WTC11 (cell line): ENCODE measurements around the gene PSMD12.

Source experiments
- CREB1 ChIP-seq: sonication (generic); formaldehyde crosslinking; IDR thresholded peaks from 2 replicates; pipeline ENCODE4 v1.8.0; 2023; ENCODE audit warnings: mild to moderate bottlenecking, missing genetic modification reagents
- FOXJ3 ChIP-seq: sonication (generic); formaldehyde crosslinking; IDR thresholded peaks from 2 replicates; pipeline ENCODE4 v1.9.0; 2021; ENCODE audit warnings: missing genetic modification reagents, mild to moderate bottlenecking, borderline replicate concordance
- RELA ChIP-seq: sonication (generic); formaldehyde crosslinking; IDR thresholded peaks from 2 replicates; pipeline ENCODE4 v1.8.1; 2022; ENCODE audit warnings: missing genetic modification reagents, mild to moderate bottlenecking, borderline replicate concordance
- TF ChIP-seq, protein P1 (sequence below): fragments of 200-600 bp; IDR thresholded peaks from 2 replicates; pipeline ENCODE4 v1.8.0; 2022; ENCODE audit warnings: antibody characterized with exemption
- TF ChIP-seq, protein P2 (sequence below): fragments of 250-450 bp; sonication (Bioruptor Pico); conservative IDR thresholded peaks from 2 replicates; pipeline ENCODE4 v1.9.0; 2021; ENCODE audit warnings: mild to moderate bottlenecking
- TF ChIP-seq, protein P3 (sequence below): sonication (generic); formaldehyde crosslinking; conservative IDR thresholded peaks from 2 replicates; pipeline ENCODE4 v1.8.1; 2023; ENCODE audit warnings: mild to moderate bottlenecking, low read depth, missing genetic modification reagents, moderate library complexity
- TF ChIP-seq, protein P4 (sequence below): sonication (generic); formaldehyde crosslinking; IDR thresholded peaks from 2 replicates; pipeline ENCODE4 v1.8.0; 2022; ENCODE audit warnings: mild to moderate bottlenecking, missing genetic modification reagents
- TF ChIP-seq, protein P5 (sequence below): sonication (generic); formaldehyde crosslinking; conservative IDR thresholded peaks from 2 replicates; pipeline ENCODE4 v1.8.1; 2022; ENCODE audit warnings: mild to moderate bottlenecking, missing genetic modification reagents

DNA sequence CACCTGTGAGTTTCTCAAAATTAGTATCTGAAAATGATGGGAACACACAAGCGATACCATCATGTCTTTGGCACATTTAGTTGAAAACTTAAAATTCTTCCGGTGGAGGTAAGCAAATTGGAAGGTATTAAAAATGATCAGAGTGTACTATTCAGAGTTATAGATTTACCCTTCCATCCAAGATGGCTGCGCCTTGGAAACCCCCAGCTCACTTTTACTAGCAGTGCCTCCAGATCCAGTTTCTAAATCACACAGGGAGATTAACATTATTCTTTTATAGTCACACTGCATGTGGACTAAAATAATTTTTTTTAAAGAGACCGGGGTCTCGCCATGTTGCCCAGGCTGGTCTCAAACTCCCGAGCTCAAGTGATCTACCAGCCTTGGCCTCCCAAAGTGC is 25.7 kb upstream of the PSMD12 start:
- TF ChIP-seq, protein P1, sequence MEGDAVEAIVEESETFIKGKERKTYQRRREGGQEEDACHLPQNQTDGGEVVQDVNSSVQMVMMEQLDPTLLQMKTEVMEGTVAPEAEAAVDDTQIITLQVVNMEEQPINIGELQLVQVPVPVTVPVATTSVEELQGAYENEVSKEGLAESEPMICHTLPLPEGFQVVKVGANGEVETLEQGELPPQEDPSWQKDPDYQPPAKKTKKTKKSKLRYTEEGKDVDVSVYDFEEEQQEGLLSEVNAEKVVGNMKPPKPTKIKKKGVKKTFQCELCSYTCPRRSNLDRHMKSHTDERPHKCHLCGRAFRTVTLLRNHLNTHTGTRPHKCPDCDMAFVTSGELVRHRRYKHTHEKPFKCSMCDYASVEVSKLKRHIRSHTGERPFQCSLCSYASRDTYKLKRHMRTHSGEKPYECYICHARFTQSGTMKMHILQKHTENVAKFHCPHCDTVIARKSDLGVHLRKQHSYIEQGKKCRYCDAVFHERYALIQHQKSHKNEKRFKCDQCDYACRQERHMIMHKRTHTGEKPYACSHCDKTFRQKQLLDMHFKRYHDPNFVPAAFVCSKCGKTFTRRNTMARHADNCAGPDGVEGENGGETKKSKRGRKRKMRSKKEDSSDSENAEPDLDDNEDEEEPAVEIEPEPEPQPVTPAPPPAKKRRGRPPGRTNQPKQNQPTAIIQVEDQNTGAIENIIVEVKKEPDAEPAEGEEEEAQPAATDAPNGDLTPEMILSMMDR, result no peak
- TF ChIP-seq, protein P2, sequence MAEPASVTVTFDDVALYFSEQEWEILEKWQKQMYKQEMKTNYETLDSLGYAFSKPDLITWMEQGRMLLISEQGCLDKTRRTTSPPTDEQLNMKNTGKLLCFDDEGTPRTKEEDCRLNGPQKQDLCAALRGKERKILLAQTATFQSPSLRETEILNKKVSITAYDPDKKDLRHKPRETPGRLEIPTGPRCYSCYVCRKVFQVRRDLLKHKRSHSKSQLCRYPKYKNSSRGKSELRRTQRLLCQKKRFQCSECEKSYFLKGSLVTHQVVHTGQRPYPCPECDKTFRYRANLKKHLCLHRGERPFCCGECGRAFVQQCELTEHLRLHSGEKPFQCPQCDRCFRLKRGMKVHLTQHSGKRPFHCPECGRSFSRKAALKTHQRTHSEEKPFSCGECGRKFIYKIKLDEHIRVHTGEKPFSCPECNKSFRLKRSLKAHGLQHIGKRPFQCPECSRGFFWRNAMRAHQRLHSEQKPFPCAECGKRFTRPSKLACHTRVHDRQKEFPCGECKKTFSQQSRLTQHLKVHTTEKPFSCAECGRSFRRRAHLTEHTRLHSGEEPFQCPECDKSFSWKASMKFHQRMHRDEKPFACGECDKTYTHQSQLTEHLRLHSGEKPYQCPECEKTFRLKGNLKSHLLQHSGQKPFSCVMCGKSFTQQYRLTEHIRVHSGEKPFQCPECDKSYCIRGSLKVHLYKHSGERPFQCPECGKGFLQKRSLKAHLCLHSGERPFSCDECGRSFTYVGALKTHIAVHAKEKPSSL, result no peak
- no peak for TF ChIP-seq CREB1 (CRISPR knock-in tag)
- TF ChIP-seq, protein P3, sequence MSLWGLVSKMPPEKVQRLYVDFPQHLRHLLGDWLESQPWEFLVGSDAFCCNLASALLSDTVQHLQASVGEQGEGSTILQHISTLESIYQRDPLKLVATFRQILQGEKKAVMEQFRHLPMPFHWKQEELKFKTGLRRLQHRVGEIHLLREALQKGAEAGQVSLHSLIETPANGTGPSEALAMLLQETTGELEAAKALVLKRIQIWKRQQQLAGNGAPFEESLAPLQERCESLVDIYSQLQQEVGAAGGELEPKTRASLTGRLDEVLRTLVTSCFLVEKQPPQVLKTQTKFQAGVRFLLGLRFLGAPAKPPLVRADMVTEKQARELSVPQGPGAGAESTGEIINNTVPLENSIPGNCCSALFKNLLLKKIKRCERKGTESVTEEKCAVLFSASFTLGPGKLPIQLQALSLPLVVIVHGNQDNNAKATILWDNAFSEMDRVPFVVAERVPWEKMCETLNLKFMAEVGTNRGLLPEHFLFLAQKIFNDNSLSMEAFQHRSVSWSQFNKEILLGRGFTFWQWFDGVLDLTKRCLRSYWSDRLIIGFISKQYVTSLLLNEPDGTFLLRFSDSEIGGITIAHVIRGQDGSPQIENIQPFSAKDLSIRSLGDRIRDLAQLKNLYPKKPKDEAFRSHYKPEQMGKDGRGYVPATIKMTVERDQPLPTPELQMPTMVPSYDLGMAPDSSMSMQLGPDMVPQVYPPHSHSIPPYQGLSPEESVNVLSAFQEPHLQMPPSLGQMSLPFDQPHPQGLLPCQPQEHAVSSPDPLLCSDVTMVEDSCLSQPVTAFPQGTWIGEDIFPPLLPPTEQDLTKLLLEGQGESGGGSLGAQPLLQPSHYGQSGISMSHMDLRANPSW, result no peak
- TF ChIP-seq, protein P4, sequence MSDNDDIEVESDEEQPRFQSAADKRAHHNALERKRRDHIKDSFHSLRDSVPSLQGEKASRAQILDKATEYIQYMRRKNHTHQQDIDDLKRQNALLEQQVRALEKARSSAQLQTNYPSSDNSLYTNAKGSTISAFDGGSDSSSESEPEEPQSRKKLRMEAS (CRISPR knock-in tag), result no peak
- TF ChIP-seq, protein P5, sequence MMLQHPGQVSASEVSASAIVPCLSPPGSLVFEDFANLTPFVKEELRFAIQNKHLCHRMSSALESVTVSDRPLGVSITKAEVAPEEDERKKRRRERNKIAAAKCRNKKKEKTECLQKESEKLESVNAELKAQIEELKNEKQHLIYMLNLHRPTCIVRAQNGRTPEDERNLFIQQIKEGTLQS (CRISPR knock-in tag), result no peak
- TF ChIP-seq RELA (CRISPR knock-in tag), result no peak
- no peak for TF ChIP-seq FOXJ3
